ENCODE measurements around the gene ANKRD53.

GRCh38 chr2:70983506-70984227 lies 5.2 kb downstream of the ANKRD53 start:
- TF ChIP-seq, protein P1, sequence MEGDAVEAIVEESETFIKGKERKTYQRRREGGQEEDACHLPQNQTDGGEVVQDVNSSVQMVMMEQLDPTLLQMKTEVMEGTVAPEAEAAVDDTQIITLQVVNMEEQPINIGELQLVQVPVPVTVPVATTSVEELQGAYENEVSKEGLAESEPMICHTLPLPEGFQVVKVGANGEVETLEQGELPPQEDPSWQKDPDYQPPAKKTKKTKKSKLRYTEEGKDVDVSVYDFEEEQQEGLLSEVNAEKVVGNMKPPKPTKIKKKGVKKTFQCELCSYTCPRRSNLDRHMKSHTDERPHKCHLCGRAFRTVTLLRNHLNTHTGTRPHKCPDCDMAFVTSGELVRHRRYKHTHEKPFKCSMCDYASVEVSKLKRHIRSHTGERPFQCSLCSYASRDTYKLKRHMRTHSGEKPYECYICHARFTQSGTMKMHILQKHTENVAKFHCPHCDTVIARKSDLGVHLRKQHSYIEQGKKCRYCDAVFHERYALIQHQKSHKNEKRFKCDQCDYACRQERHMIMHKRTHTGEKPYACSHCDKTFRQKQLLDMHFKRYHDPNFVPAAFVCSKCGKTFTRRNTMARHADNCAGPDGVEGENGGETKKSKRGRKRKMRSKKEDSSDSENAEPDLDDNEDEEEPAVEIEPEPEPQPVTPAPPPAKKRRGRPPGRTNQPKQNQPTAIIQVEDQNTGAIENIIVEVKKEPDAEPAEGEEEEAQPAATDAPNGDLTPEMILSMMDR (IDR thresholded peaks at IDR 0.05; ENCODE audit: low read depth, low read length, poor library complexity, severe bottlenecking), result no peak
- no peak for TF ChIP-seq EZH2phosphoT487 (IDR thresholded peaks at IDR 0.05; ENCODE audit: borderline replicate concordance, low read length)

Measured in DOHH2 (cell line).